HG03575 (cell line): ENCODE data around the gene SFSWAP.
"Not testable (repeated sequence)": the region's sequence is repeated elsewhere in the genome, so short reads cannot be mapped to it uniquely, and the experiment has no call there.

Source experiments
- ATAC-seq: cut with Tn5 transposase; IDR thresholded peaks from one replicate; pipeline ENCODE4 v1.9.1; 2021; ENCODE audit not compliant: unreplicated experiment, insufficient number of reproducible peaks, low FRiP score; ENCODE audit errors: extremely low read depth

SFSWAP gene

DNA sequence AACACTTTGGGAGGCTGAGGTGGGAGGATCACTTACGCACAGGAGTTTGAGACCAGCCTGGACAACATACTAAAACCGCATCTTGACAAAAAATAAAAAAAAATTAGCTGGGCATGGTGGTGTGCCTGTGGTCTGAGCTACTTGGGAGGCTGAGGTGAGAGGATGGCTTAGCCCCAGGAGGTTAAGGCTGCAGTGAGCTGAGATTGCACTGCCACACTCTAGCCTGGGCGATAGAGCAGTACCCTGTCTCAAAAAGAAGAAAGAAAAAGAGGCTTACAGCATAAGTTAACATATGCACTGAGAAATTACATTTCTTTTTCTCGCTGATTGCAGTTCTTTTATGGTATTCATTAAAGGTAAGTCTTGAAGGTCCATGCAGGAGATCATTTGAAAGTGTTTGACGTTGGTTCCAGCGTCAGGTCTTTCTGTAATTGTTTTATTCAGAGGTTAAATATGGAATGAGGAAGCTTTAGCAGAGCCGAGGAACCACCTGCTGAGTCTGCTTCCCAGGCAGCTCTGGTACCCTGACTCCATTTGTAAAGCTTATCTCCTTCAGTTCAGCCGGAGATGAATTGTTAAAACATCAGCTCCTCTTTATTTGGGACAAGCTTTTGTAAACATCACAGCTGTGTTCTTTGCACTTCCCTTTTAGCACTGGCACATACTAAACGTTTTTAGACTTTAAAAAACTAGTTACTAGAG is 18.5 kb downstream of the SFSWAP start:
- ATAC-seq, result no peak

DNA sequence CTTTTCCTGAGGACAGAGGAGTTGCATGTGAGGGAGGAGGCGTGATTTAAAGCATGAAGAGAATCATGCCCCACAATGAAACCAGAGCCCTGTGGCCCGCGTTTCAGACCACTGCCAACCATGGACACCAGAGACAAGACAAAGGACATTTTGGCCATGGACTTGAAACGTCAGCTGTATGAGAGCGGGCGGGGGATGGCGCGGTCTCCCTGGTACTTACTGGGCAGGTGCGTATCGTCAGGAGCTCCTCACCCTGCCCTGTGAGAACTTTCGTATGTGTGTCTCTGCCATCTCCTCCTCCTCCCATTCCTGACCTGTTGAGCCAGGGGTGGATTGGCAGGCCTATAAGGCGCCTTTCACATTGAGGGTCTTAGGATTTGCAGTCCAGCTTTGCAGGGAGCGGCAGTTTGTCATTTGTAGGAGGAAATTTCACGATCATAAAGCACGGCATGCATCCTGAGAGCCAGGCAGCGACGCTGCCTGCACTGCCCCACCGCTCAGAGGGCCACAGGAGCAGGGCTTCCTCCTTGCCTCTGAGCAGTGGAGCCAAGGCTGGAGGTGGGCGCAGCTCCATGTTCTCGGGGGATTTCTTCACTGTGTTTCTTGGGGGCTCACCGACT is 22.2 kb downstream of the SFSWAP start:
- no peak for ATAC-seq

DNA sequence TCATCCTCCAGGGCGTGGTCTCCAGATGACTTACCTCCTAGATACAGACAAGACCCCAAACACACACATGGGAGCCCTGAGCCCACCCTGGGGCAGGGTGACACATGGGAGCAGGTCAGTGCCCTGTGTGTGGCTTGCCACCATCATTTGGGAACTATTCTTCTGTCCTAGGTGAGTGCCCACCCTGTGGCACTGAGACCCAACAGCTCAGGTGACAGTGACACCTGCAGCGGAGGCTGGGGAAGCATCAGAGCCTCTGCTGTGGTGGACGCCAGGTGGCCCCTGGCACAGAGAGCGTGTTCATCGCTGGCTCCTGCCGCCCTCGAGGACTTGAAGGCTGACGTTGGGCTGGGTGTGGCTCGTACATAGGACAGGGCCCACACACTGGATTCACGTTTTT is 23.0 kb downstream of the SFSWAP start:
- ATAC-seq, result no peak

DNA sequence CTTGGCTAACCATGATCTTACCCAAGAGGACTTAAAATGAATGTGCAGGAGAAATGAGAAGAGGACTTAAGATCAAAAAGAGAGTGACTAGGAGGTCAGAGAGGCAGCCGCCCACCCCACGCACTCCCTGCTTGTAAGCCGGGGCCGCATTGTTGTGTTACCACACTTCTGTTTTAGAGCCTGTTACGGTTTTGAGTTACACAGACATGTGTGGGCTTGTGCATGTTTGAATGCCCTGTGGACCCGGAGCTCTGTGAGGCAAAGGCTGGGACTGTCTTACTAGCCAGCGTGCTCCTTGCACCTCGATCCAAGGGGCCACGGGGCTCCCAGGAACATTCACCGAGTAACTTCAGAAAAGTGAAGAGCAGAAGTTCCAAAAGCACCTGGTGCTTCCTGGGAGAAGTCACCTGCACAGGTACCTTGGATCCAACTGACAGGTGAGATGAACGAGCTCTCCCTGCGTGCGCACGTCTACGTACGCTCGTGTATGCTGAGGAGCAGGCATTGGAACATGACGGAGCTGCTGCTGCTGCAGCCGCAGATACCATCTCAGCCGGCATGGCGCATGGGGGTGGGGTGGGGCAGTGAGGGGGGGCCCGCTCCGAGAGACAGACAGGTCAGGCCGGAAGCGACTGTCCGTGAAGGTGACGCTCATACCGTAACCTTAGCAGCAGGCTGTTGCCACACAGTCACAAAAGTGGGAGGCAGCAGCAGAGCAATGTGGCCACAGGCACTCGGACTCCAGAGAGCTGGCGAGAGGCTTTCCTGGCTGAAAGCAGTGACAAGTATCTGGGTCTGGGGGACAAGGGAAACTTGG is 23.7 kb downstream of the SFSWAP start:
- ATAC-seq, result no peak

DNA sequence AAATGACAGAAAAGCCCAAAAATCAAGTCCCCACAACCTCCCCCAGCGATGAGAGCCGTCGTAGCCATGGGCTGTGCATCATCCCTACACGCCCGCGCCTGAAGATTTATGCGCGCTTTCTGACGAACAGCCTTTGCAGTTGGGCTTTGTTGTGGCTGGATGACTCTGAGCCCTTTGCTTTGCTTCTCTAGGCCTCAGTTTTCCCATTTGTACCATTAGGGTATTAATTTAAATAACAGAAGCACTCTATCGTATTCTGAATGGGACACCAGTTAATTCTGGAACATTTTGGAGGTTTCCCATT is 24.2 kb downstream of the SFSWAP start:
- no peak for ATAC-seq

DNA sequence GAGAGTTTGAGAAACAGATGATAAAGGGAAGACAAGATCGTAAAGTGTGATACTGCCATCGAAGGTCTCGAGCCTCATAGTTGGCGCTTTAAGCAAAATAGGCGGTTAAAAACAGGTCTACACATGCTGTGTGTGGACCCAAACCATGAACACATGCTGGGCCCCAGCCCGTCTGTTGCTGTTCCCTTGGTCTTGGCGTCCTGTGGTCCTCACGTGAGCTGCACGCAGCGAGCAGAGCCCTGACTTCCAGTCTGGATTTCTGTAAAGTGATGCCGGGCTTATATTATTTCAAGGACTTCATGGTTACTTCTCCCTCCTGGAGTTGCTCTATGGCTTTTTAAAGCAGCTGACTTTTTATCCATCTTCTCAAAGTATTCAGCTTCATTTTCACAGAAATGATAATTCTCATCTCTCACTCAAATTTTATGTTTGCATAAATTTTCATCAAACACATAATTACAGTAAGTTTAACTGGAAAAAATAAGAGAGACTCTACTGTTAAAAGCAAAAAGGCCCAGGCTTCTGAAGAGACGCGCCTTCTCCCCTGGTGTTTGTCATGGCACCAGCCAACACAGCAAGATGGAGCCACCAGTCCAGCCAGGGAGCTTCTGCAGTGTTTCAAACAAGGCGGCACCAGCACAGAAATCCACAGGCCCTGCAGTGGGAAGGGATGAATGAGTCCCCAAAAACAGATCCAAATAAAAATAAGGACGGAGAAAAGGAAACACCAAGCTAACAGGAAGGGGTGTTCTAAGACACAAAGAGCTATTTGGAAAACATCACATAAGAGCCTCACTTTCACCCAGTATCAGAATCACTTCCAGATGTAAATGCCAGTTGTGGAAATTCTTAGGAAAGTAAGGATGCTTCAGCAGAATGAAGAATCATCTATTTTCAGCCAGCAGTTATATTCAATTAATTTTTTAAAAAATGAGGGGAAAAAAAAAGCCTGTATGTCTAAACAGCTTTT is 24.9 kb downstream of the SFSWAP start:
- no peak for ATAC-seq

DNA sequence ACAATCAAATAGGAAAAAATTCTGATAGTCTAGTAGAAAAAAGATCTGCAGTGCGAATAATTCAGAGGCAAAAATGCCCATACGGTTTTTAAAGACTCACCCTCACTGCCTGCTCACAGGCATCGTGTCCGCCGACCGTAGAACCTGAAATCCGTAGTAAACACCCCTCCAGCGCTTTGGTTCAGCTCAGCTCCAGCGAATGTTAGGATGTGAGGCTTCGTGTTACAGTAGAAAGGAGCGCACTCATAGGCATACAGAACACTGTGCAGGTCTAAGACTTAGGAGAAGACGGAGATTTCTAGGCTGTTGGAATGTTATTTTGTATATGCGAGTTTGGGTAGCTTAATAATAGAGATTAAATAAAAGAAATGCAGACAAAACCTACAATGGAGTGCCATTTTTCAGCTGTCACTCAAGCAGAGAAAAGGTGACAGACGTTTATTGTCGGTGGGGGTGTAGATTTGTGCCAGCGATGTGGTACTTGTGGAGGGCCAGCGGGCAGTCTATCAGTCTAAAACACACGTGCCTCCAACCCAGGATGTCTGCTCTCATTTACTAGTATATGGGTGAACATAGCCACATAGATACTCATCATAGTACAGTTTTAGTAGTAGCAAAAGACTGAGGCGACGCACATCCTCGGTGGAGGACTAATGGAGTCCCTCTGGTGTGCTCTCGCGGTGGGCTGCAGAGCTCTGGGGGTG is 25.7 kb downstream of the SFSWAP start:
- no peak for ATAC-seq

DNA sequence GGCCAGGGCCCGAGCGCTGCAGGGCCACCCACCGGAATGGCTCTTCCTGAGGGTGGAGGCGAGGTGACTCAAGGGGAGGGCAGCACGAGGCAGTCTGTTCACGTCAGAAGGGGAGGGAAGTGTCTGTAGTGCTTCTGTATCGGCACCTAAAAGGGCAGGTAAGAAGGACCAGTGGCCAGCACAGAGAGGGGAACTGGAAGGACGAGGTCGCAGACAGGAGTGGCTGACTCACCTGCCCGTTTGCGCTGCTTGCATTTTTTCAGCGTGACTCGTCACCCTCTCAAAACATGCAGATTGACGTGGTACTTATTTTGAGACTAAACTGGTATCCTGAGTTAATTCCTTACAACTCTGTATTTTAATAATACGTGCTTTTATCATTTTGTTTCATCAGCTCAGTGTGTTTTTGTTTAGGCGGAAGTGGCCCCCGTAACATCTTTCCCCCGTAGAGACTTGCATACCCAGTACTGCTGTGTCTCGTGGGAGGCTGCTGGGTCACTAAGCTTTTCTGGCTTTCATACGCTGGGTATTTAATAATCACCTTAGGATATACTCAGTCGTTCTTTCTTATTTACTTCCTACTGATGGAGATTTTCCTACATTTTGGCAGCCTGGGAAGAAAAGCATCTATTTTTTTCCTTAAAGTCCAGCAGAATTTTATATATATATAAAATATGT is 26.4 kb downstream of the SFSWAP start:
- ATAC-seq, result no peak

DNA sequence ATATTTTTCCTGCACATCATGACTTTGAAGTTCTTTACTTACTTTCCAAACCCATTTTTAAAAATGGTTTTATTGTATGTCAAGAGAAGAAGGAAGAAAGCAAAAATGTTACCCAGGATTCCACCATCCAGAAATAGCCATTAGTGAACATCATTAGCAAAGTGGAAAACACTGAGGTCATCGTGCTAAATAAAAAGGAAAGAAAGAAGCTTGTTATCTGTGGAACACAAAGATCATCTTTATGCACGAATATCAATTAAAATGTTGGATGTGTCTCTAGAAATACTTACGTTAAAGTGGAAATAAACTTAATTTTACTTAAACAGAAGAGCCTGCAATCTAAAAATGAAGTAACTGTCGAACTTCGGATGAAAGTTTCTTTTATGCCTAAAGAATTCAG is 27.3 kb downstream of the SFSWAP start:
- no peak for ATAC-seq

DNA sequence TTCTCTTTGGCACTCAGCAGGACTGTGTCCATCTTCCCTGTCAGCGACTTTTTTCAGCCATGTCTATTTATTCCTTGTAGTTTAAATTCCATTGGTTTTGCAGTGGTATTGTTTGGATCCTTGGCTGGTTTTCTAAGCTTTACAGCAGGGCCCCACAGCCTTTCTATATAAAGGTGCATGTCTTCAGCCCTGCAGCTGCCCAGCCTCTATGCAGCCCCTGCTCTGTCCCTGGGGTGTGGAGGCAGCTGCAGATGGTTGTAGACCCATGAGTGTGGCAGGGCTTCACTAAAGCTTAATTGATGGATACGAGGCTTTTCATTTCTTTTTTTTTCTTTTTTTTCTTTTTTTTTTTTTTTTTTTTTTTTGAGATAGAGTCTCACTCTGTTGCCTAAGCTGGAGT is 29.7 kb downstream of the SFSWAP start:
- no peak for ATAC-seq

DNA sequence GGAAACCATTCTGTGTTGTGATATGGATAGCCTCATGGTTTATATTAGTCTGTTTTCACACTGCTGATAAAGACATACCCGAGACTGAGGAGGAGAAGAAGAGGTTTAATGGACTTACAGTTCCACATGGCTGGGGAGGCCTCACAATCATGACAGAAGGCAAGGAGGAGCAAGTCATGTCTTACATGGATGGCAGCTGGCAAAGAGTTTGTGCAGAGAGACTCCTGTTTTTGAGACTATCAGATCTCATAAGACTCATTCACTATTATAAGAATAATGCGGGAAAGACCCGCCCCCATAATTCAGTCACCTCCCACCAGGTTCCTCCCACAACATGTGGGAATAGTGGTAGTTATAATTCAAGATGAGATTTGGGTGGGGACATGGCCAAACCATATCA is 31.9 kb downstream of the SFSWAP start:
- not testable (repeated sequence) for ATAC-seq

DNA sequence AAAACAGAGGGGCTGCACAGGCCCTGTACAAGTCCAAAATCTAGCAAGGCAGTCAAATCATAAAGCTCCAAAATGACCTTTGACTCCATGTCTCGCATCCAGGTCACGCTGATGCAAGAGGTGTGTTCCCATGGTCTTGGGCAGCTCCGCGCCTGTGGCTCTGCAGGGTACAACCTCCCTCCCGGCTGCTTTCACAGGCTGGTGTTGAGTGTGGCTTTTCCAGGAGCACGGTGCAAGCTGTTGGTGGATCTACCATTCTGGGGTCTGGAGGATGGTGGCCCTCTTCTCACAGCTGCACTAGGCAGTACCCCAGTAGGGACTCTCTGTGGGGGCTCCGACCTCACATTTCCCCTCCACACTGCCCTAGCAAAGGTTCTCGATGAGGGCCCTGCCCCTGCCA is 32.5 kb downstream of the SFSWAP start:
- not testable (repeated sequence) for ATAC-seq

DNA sequence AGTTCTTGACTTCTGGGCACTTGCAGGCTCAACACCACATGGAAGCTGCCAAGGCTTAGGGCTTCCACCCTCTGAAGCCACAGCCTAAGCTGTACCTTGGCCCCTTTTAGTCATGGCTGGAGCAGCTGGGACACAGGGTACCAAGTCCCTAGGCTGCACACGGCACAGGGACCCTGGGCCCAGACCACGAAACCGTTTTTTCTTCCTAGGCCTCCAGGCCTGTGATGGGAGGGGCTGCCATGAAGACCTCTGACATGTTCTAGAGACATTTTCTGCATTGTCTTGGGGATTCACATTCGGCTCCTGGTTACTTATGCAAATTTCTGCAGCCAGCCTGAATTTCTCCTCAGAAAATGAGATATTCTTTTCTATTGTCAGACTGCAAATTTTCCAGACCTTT is 33.0 kb downstream of the SFSWAP start:
- ATAC-seq, result not testable (repeated sequence)

DNA sequence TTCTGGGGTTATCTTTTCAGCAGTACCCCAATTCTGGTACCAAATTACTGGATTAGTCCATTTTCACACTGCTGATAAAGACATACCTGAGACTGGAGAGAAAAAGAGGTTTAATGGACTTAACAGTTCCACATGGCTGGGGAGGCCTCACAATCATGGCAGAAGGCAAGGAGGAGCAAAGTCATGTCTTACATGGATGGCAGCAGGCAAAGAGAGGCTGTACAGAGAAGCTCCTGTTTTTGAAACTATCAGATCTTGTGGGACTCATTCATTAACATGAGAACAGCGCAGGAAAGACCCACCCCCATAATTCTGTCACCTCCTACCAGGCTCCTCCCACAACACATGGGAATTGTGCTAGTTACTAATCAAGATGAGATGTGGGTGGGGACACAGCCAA is 33.8 kb downstream of the SFSWAP start:
- not testable (repeated sequence) for ATAC-seq

DNA sequence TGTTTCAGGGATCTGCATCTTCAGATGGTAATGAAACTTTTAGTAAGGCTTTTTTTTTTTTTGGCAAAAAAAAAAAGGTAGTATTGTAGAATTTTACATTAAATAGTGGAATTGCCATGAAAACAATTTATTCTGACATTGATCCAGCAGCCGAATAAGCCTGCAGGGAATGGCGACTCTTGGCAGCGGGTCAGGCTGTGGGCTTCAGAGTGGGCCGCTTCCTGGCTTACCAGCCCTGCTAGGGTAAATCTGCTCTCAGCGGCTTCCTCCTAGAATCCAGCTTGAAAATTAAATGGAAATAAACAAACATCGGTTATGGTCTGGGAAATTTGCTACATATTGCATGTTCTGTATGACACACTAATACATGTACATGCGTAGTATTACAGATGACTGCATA is 34.8 kb downstream of the SFSWAP start:
- ATAC-seq, result no peak

DNA sequence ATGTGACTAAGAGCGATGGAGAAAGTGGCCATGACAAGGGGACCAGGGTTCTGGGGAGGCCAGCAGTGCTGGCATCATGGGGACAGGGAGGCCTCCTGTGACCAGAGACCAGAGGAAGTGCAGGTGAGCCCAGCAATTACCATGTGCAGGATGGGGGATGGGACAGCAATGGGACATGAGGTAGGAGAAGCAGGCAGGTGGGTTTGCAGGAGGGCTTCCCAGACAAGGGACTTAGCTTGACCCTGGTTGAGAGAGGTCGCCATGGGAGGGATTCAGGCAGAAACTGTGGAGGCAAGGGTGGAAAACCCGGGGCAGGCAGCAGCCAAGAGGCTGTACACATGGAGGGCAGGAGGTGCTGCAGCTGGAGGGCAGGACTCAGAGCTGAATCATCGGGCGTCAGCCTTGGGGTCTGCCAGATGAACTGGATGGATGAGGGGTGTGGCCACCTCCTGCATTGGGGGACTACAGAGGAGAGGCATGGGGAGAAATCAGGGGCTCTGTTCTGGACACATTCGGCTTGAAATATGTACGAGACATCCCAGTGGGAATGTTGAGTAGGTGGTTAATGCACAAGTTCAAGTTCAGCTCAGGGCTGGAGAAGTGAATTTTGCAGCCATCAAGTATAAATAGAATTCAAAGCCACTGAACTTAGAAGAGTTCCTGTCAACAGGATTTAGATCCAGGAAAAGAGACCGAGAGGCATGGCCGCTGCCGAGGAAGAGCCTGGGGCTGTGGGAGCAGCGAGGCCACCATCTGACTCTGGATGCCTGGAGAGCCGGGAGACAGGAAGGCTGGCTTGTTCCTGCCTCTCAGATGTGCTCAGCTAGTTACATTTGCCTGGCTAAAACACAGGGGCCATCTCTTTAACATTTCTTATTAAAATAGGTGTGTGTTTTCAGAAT is 36.6 kb downstream of the SFSWAP start:
- no peak for ATAC-seq

DNA sequence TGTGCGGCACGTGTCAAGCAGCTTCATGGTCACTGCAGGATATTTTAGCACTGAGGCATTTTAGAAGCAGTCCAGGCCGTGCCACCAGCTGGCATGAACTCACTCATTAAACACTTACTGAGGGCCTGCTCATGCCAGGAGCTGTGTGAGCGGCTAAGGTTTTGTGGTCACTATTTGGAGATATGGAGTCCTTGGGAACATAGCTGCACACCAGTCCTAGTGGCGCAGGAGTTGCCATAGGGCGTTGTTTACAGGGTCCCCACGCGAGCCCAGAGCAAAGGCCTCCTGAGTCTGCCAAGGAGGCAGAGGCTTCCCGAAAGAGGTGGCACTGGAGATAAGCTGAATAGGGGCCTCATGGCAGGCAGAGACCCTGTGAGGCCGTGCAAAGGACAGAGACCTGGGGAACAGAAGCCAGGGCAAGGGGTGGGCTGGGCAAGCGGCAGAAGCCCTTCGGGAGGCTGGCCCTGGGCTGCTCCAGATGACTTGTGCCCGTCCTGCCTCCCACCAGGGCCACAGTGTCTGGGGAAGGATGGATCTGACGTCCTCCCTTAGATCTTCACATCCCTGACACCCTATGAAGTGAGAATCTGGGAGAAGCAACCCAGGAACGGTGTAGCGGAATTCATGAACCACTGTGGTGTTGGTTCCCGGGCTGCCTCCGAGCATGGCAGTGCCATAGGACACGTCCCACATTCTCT is 38.9 kb downstream of the SFSWAP start:
- ATAC-seq, result no peak
